Gastroesophageal sphincter (tissue), 3 donors: ENCODE measurements around the gene CCNL1.
"Not testable (repeated sequence)": the region's sequence is repeated elsewhere in the genome, so short reads cannot be mapped to it uniquely, and the experiment has no call there.

ENCODE experiments used
- EP300 ChIP-seq: sonication (generic); formaldehyde crosslinking; IDR thresholded peaks from one replicate; pipeline ENCODE4 v1.6.1; 2017; ENCODE audit warnings: antibody characterized with exemption, mild to moderate bottlenecking
- POLR2A ChIP-seq, 2 donors: fragments of 450-650 bp; IDR thresholded peaks; one replicate each; pipeline ENCODE4 v1.6.1; 2017; ENCODE audit warnings: antibody characterized with exemption in 2 of 2, mild to moderate bottlenecking in 2 of 2, moderate library complexity in 1 of 2
- POLR2AphosphoS5 ChIP-seq: sonication (generic); formaldehyde crosslinking; IDR thresholded peaks from one replicate; pipeline ENCODE4 v1.6.1; 2017; ENCODE audit warnings: antibody characterized with exemption
- TF ChIP-seq, protein P1 (sequence below), 4 experiments: fragments of 200-600 bp in 2 of 4; fragments of 450-650 bp in 2 of 4; sonication (generic) in 1 of 4; IDR thresholded peaks; one replicate each; pipeline ENCODE4 v1.5.1; 2017 to 2019; ENCODE audit warnings: antibody characterized with exemption in 4 of 4, mild to moderate bottlenecking in 2 of 4, moderate library complexity in 2 of 4

DNA sequence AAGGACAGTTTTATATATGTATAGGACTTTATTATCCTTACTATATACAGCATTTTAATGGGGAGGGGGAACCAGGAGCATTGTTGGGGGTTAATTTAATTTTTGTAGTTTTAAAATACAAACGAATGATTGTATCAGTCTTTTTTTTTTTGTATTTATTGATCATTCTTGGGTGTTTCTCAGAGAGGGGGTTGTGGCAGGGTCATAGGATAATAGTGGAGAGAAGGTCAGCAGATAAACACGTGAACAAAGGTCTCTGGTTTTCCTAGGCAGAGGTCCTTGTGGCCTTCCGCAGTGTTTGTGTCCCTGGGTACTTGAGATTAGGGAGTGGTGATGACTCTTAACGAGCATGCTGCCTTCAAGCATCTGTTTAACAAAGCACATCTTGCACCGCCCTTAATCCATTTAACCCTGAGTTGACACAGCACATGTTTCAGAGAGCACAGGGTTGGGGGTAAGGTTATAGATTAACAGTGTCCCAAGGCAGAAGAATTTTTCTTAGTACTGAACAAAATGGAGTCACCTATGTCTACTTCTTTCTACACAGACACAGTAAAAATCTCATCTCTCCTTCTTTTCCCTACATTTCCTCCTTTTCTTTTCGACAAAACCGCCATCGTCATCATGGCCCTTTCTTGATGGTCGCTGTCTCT lies 18.0 kb upstream of the CCNL1 start:
- TF ChIP-seq, protein P1, sequence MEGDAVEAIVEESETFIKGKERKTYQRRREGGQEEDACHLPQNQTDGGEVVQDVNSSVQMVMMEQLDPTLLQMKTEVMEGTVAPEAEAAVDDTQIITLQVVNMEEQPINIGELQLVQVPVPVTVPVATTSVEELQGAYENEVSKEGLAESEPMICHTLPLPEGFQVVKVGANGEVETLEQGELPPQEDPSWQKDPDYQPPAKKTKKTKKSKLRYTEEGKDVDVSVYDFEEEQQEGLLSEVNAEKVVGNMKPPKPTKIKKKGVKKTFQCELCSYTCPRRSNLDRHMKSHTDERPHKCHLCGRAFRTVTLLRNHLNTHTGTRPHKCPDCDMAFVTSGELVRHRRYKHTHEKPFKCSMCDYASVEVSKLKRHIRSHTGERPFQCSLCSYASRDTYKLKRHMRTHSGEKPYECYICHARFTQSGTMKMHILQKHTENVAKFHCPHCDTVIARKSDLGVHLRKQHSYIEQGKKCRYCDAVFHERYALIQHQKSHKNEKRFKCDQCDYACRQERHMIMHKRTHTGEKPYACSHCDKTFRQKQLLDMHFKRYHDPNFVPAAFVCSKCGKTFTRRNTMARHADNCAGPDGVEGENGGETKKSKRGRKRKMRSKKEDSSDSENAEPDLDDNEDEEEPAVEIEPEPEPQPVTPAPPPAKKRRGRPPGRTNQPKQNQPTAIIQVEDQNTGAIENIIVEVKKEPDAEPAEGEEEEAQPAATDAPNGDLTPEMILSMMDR (IDR thresholded peaks at IDR 0.05): not testable (repeated sequence)
- TF ChIP-seq POLR2A (IDR thresholded peaks at IDR 0.05); POLR2AphosphoS5; EP300: not testable (repeated sequence)
